Renal cortex interstitium (tissue), 11 donors: ENCODE data around the gene SCAMP3. TPM values are rescaled to one million over a fixed set of nuclear protein-coding genes. Genes with fewer than 3 reads are reported as not detected.
"Not testable (repeated sequence)": the region's sequence is repeated elsewhere in the genome, so short reads cannot be mapped to it uniquely, and the experiment has no call there.

Experiments
- DNase-seq, 11 donors: peaks; one replicate each; pipeline ENCODE4 v3.0.0-alpha.2; 2013; ENCODE audit warnings: low read depth in 9 of 11, low spot score in 4 of 11; ENCODE audit errors: extremely low read depth in 1 of 11
- polyA plus RNA-seq, 3 donors: library from polyadenylated mRNA; unstranded; fragments of 120-200 nt; gene quantifications; one replicate each; pipeline ENCODE4 v1.2.1, GENCODE V29; 2013; ENCODE audit not compliant: insufficient read length in 3 of 3

SCAMP3 gene
- polyA plus RNA-seq, 3 donors: 52.0 to 65.1 (median 61.8) TPM

DNA sequence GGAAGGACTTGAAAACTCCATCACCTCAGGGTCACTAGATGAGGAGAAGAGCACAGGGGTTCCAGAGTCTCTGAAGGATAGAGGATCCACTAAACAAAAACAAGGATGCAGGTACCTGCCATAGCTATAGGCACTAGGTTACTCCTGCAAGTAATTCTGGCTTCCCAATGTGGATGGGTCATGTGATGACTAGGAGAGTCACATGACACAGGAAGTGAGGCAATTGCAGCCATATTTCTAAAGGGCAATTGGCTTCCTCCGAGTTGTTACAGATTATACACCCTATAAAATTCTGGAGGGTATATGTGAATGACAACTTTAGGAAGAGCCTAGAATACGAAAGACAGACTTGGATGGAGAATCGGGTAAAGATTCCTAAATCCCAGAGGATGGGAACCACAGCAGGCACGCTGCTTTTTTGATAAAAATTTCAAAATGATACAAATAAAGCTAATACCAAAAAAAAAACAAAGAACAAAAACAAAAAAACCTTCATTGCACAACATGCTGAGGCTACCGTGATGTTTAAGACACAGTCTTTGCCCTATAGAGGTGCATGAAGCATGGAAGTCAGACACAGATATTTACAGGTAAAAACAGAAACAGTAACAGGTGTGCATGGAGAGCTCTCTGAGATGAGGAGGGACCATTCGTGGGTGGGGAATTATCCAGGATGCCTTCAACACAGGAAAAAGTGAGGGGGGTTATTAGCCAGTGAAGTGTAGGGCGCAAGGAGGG, 43.1 kb downstream of the SCAMP3 start:
- DNase-seq: peak in 2 of 11 donors; percentile 94 to 98

DNA sequence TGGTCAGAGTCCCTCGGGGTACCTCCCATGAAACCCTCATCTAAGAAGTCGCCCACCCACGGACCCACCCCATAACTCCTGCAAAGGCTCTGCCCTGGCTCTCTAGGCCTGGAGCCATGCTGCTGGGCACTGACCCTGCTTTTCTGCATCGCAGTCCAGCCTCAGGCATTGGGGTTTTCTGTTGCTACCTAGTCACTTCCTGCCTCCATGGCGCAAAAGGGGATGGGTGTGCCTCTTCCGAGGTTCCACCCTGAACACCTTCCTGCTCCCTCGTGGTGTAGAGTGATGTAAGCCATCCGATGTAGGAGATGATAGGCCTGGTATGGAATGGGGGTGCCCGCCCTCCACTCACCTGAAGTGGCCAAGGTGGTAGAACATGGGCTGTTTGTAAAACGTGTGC, 47.5 kb downstream of the SCAMP3 start:
- not testable (repeated sequence) for DNase-seq

DNA sequence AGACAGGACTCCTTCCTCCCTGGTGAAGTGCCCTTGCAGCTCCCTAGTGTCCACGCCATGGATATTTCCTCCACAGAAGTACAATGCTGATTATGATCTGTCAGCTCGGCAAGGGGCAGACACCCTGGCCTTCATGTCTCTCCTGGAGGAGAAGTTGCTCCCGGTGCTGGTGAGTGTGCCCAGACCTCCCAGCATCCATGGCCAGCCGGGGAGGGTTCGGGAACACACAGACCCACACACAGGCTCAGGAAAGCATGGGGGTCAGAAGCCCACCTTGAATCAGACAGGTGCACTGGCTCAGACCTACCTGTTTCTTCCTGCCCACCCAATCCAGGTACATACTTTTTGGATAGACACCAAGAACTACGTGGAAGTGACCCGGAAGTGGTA, 50.1 kb downstream of the SCAMP3 start:
- not testable (repeated sequence) for DNase-seq

DNA sequence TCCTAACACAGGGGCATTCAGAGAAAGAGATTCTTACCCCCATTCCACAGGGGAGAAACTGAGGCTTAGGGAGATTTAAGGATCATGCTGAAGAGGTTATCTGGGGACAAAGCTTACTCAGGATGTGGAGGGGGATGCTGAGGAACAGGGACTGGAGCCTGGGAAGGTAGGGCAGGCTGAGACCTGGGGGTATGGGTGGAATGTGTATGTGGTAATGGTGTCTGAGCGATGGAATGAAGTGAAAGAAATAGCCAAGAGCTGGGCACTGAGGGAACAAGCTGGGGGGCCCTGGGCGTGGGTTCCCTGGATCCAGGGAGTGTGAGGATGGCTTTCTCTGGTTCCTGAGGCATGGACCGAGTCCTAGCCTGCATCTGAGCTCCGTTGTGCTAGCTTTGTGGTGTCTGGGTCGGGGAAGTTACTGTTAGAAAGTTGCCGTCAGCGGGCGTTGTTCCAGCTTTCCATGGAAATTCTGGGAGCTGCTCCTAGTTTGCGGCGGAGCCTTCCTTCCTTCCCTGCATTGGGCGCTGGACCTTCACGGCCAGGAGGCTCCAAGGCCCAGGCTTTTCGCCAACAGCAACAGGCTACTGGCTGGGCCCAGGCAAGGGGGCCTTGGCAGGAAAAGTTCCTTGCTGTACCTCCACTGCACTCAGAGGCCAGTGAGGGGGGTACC, 50.6 kb downstream of the SCAMP3 start:
- DNase-seq: not testable (repeated sequence)

DNA sequence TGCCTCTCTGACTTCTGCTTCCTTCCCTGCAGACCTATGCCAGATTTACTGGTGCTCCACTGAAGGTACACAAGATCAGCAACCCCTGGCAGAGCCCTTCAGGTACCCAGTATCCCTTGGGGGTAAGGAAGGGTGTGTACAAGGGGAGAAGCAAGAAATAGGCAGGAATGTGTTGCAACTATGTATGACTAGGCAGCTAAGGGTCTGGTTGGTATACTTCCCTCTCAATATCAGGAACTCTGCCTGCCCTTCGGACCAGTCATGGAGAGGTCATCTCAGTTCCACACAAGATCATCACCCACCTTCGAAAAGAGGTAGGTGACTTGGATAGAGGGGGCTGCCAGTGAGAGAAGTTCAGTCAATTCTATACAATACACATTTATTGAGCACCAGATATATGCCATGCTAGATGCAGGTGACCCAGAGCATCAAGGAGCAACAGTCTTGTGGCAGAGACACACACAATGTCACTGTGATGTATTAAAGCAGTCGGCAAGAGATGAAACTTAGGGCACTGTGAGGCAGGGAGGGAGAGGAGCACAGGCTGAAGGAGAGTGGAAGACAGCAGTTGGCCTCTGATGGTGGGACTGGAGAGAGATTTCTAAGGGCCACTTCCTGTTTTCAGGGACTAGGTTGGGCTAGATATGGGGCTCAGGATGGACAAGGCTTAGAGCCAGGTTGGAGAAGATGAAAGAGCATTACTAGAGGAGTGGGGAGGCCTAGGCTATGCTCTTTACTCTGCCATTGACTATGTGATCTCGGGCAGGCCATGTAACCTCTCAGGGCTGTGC, 51.7 kb downstream of the SCAMP3 start:
- DNase-seq: no peak

DNA sequence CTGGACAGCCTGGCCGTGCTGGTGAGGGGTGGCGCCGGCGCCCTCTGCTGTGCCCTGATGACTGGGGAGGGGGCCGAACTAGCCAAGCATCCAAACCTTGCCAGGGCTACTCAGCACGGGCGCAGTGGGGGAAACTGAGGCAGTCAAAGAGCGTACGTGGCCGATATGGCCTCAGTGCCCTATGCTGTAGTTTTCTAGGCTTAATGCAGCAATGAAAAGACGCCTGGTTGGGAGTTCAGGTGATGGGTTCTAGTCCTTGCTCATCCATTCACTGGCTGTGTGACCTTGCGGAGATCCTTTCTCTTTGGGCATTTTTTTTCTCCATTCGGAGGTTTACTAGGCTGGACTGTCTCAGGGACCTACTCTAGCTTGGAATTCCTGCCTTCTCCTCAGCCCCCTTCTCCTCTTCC, 52.8 kb downstream of the SCAMP3 start:
- DNase-seq: no peak

DNA sequence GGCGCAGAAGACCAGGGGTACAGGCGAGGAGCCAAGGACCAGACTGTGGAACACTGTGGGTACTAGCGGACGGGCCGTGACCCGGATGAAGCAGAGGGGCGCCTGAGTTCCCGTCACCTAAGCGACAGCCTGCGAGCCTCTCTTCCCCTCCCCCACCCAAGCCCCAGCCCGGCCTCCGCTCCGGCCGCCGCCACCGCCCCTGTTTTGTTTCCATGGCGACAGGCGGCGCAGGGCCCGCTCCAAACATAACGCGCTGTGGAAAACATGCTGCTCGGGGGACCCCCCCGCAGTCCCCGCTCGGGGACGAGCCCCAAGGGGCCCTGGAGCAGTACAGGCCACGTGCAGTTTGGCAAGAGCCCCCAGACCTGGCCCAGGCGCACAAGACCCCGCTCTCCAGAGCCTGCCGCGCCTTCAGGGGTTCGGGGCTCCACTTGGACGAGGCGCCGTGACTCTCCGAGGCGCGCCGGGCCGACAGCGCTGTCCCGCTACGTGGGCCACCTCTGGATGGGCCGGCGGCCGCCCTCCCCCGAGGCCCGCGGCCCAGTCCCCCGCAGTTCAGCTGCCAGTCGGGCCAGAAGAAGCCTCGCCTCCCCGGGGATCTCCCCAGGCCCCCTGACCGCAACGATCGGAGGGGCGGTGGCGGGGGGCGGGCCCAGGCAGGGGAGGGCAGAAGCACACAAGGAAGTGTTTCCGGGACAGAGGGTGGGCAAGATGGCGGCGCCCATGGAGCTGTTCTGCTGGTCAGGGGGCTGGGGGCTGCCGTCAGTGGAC, 53.4 kb downstream of the SCAMP3 start, which contains the start of gene MTX1:
Gene MTX1, plus strand, starts transcription at position 155 of the 771 bp plus-strand sequence. Its CDS starts 110 bp downstream, at position 265.
- DNase-seq: peak in 8 of 11 donors; percentile 81 to 89 (median 84)

DNA sequence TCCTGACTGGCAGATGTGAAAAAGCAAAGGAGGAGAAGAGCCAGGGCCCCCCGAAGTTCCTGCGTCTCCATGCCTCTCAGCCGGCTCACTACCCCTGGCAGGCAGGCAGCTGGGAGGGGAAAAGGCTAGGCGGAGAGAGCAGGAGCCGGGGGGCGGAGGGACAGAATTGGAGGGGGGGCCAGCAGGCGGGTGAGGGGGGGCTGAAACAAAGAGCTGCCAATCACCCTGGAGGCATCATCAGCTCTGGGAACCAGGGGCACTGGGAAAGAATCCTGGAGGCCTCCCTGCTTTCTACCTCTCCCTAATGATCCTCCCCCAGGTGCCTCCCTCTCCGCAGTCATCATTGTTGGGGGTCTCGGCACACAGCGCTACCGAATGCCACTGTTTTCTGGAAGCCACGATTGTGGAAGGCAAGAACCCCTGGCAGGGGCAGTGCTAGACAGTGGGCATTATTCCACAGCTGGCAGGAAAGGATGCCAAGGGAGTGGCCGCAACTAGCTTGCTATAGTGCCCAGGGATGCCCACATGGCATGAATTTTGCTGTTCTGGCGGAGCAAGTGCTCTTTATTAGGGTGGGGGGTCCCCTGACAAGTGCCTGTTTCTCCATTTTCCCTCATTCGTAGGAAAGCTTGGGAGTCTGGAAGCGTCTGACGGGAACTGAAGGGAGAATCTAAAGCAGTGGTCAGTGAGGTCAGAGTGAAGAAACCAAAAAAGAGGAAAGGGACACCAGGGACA, 54.2 kb downstream of the SCAMP3 start, which contains the start of gene THBS3:
Gene THBS3, minus strand, starts transcription at position 92 of the 735 bp plus-strand sequence. Its CDS starts 21 bp downstream, at position 71.
- DNase-seq: no peak

DNA sequence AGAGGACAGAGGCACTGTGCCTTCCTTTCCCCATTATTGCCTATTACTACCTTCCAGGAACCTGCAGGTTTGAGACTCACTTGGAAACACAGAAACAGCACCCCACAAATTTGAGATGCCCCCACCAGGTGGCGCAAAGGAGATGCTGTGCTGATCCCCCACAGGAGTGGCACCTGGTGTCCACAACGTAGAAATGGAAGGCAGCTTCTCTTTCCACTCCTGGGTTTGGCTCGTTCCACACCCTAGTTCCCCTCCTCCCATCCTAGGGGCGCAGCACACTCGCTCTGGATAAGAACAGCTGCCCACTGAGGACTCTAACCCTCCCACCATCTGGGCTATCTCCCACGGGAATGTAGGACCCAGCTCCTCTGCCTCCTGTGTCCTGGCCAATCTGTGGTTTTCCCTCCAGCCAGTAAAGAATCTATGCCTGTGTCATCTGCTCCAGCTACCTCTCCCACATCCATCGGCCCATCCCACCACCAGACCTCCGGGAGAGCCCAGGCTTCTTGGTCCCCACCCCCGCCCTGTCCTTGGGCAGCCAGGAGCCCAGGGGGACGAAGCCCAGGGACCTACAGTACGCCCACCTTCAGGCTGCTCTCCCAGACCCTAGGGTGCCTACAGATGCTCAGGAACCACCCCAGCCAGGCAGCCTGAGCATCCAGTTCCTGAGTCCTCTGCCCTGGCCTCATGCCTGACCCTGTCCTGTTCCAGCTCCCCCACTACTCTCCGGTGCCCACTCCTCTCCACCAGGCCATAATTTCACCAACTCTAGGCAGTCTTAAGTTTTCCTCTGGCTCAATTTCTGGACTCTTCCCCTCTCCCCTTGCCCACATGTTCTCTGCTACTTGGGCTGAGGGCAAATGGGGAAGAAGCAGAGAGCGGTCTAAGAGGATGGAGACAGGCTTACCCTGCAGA, 55.0 kb downstream of the SCAMP3 start:
- DNase-seq: peak in 6 of 11 donors; percentile 64 to 78 (median 72)

Other genes starting within 250 kb of the SCAMP3 start
- 1 to 10 TPM; 1.3 to 3.2 (median 2.1) TPM for gene DCST2, start 228.6 kb downstream of the SCAMP3 start, polyA plus RNA-seq
- gene DCST1, start 228.5 kb downstream of the SCAMP3 start, polyA plus RNA-seq: under 1 TPM; 0.12 to 0.61 (median 0.32) TPM
- gene ADAM15, start 211.0 kb downstream of the SCAMP3 start, polyA plus RNA-seq: 10 to 100 TPM; 31.5 to 61.4 (median 57.2) TPM
- 10 to 100 TPM; 18.5 to 21.2 (median 19.1) TPM for gene EFNA4, start 198.6 kb downstream of the SCAMP3 start, polyA plus RNA-seq
- 1 to 10 TPM; 6.7 to 7.2 (median 7.2) TPM for gene EFNA3, start 183.5 kb downstream of the SCAMP3 start, polyA plus RNA-seq
- gene EFNA1, start 134.5 kb downstream of the SCAMP3 start, polyA plus RNA-seq: 10 to 100 TPM; 60.4 to 78.9 (median 65.0) TPM
- gene SLC50A1, start 126.5 kb downstream of the SCAMP3 start, polyA plus RNA-seq: 10 to 100 TPM; 48.7 to 64.8 (median 55.5) TPM
- gene DPM3, start 121.8 kb downstream of the SCAMP3 start, polyA plus RNA-seq: 10 to 100 TPM; 33.0 to 50.0 (median 46.7) TPM
- gene KRTCAP2, start 89.1 kb downstream of the SCAMP3 start, polyA plus RNA-seq: 100 to 1,000 TPM; 142 to 152 (median 147) TPM
- 1 to 10 TPM; 3.2 to 5.7 (median 4.0) TPM for gene TRIM46, start 88.5 kb downstream of the SCAMP3 start, polyA plus RNA-seq
- 10 to 100 TPM; 35.1 to 51.0 (median 35.4) TPM for gene THBS3, start 54.5 kb downstream of the SCAMP3 start, polyA plus RNA-seq
- gene MTX1, start 53.7 kb downstream of the SCAMP3 start, polyA plus RNA-seq: 10 to 100 TPM; 37.0 to 47.7 (median 41.8) TPM
- 10 to 100 TPM; 20.9 to 31.5 (median 28.1) TPM for gene ENTREP3, start 6.9 kb downstream of the SCAMP3 start, polyA plus RNA-seq
- gene CLK2, start 11.1 kb upstream of the SCAMP3 start, polyA plus RNA-seq: 10 to 100 TPM; 78.3 to 96.6 (median 82.5) TPM
- gene HCN3, start 15.1 kb upstream of the SCAMP3 start, polyA plus RNA-seq: 10 to 100 TPM; 11.5 to 14.0 (median 11.8) TPM
- 1 to 10 TPM; 7.5 to 9.1 (median 8.8) TPM for gene PKLR, start 39.1 kb upstream of the SCAMP3 start, polyA plus RNA-seq
- 100 to 1,000 TPM; 169 to 212 (median 174) TPM for gene FDPS, start 46.5 kb upstream of the SCAMP3 start, polyA plus RNA-seq
- gene RUSC1, start 58.5 kb upstream of the SCAMP3 start, polyA plus RNA-seq: 10 to 100 TPM; 30.2 to 38.1 (median 34.2) TPM